ENCODE results near the gene CA10.

Gene CA10

DNA sequence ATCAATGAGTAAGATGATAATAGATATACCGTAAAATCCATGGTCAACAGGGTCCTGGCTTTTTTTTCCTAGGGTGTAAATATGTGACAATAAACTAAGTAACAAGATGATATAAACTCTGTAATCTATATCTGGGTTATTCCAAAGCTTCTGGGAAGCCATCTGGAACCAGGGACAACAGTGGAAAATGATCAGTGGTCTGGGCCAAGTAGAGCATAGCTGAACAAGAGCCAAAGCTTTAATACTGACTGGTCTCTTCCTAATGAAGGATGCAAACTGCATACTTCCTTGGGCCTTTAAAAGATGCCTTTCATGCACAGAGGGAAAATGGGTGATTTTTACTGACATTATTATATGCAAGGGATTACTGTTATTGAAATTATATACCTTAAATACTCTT, 8.9 kb downstream of the CA10 start:
- Mint-ChIP-seq H3K4me1 (peaks cover 28% of the 10 kb centered on the region), H3K9me3 (no peaks in the 10 kb centered on the region), H3K4me3 (no peak overlapping the region), H3K36me3 (ENCODE audit: low read depth) (no peaks in the 10 kb centered on the region), H3K27me3 (ENCODE audit: low read depth) (peaks cover 18% of the 10 kb centered on the region), H3K27ac (no peak overlapping the region)
- TF ChIP-seq, protein P1, sequence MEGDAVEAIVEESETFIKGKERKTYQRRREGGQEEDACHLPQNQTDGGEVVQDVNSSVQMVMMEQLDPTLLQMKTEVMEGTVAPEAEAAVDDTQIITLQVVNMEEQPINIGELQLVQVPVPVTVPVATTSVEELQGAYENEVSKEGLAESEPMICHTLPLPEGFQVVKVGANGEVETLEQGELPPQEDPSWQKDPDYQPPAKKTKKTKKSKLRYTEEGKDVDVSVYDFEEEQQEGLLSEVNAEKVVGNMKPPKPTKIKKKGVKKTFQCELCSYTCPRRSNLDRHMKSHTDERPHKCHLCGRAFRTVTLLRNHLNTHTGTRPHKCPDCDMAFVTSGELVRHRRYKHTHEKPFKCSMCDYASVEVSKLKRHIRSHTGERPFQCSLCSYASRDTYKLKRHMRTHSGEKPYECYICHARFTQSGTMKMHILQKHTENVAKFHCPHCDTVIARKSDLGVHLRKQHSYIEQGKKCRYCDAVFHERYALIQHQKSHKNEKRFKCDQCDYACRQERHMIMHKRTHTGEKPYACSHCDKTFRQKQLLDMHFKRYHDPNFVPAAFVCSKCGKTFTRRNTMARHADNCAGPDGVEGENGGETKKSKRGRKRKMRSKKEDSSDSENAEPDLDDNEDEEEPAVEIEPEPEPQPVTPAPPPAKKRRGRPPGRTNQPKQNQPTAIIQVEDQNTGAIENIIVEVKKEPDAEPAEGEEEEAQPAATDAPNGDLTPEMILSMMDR (IDR thresholded peaks at IDR 0.05; ENCODE audit: unreplicated experiment in 3 of 3): no peak

DNA sequence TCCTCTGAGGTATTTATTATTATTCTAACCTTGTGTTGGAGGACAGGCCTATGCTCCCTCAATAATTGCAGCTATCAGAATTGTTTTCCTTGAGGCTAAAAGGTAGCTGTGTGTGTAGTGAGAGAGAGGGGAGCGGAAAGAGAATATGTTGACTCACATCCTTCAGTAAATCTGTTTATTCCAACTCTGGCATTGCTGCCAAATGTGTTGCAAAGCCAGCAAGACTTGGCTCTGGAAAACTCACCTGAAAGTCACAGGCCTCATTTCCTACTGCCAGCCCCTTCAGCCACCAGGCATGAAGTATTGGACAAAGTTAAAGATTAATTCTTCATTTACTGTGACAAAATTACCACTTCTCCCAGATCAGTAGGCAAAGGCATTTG, 9.6 kb downstream of the CA10 start:
- Mint-ChIP-seq H3K9me3 (no peaks in the 10 kb centered on the region), H3K27ac (peak overlapping the region; percentile 48 to 84 (median 72)), H3K4me1 (peaks cover 28% of the 10 kb centered on the region), H3K4me3 (no peak overlapping the region), H3K36me3 (ENCODE audit: low read depth) (no peaks in the 10 kb centered on the region), H3K27me3 (ENCODE audit: low read depth) (peaks cover 12% of the 10 kb centered on the region)
- TF ChIP-seq, protein P1 (IDR thresholded peaks at IDR 0.05; ENCODE audit: unreplicated experiment in 3 of 3): no peak

DNA sequence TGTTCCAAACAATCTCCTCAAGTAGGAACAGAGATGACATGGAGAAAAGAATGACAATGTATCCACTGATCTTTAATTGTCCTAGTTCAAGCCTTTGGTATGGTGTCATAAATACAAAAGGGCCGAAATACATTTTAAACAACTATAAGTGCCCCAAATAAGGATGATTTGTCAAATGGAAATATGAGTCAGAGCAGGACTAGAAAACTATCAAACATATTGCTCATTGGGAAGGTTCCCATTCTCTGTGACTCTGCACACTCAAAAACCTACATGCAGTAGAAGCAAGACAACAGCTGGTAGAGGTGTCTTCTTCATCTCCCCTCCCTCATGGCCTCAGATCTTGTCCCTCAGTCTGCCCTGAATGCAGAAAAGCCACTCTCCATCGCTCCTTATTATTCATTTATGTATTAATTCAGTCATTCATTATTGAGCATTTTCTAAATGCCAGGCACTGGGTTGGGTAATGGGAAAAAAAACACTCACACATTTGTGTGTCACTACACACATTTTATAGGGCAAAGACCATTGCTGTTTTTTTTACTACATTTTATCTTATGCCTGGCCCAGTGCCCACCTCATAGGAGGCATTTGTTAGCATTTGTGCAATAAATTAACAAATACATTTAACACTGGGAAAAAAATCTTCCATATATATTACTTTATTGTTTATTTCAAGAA, 10.1 kb downstream of the CA10 start:
- peak overlapping the region; percentile 48 to 84 (median 72) for H3K27ac Mint-ChIP-seq
- TF ChIP-seq, protein P1 (IDR thresholded peaks at IDR 0.05; ENCODE audit: unreplicated experiment in 3 of 3): no peak
- H3K9me3 Mint-ChIP-seq: no peaks in the 10 kb centered on the region
- H3K4me3 Mint-ChIP-seq: no peak overlapping the region
- H3K4me1 Mint-ChIP-seq: peaks cover 28% of the 10 kb centered on the region
- H3K36me3 Mint-ChIP-seq (ENCODE audit: low read depth): no peaks in the 10 kb centered on the region
- H3K27me3 Mint-ChIP-seq (ENCODE audit: low read depth): peaks cover 12% of the 10 kb centered on the region

DNA sequence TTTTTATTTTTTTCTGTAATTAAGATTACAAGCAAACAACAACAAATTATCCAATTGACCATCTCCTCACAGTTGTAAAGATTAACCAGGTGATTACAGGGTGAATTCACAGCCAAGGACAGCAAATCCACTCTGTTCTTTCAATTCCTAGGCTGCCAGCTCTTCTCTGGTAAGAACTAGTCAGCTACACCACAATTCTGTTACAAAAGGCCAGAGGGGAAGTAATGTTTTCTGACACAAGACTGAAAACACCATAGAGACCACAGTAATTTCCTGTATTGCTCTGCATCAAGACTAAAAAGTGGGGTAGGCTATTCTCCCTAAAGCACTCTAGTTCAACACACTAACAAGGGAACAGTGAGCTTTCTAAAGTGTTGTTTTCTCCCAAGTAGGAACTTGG, 10.6 kb downstream of the CA10 start:
- TF ChIP-seq, protein P1 (IDR thresholded peaks at IDR 0.05; ENCODE audit: unreplicated experiment in 3 of 3): no peak
- Mint-ChIP-seq H3K27me3 (ENCODE audit: low read depth) (peaks cover 12% of the 10 kb centered on the region), H3K4me3 (no peak overlapping the region), H3K36me3 (ENCODE audit: low read depth) (no peaks in the 10 kb centered on the region), H3K9me3 (no peaks in the 10 kb centered on the region), H3K27ac (peak overlapping the region in 1 of 3 experiments; percentile 84), H3K4me1 (peaks cover 28% of the 10 kb centered on the region)

GRCh38 chr17:52147431-52147830, 11.1 kb downstream of the CA10 start:
- no peaks in the 10 kb centered on the region for H3K36me3 Mint-ChIP-seq (ENCODE audit: low read depth)
- TF ChIP-seq, protein P1 (IDR thresholded peaks at IDR 0.05; ENCODE audit: unreplicated experiment in 3 of 3): no peak
- H3K9me3 Mint-ChIP-seq: no peaks in the 10 kb centered on the region
- no peak overlapping the region for H3K4me3 Mint-ChIP-seq
- H3K27me3 Mint-ChIP-seq (ENCODE audit: low read depth): peaks cover 11% of the 10 kb centered on the region
- peaks cover 28% of the 10 kb centered on the region for H3K4me1 Mint-ChIP-seq
- peak overlapping the region in 1 of 3 experiments; percentile 84 for H3K27ac Mint-ChIP-seq

DNA sequence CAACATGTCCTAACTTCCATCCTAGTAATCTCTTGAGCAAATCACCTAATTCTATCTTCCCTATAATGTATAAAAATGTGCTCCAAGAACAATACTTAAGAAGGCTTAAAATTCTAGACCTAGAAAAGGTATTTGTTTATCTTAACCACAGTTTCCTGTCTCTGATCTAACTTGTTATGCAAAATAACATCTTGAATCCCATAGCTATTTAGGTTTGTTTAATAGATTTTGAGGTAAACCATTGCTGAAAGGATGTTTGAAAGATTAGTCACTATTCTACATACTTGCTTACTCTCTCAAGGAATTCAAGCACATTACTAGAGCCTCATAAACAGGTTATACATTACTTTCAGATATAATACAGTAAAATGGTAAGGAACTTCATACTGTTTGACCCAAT, 13.0 kb downstream of the CA10 start:
- TF ChIP-seq, protein P1 (IDR thresholded peaks at IDR 0.05; ENCODE audit: unreplicated experiment in 3 of 3): no peak
- Mint-ChIP-seq H3K9me3 (no peaks in the 10 kb centered on the region), H3K4me1 (peaks cover 28% of the 10 kb centered on the region), H3K27ac (no peak overlapping the region), H3K4me3 (no peak overlapping the region), H3K36me3 (ENCODE audit: low read depth) (no peaks in the 10 kb centered on the region), H3K27me3 (ENCODE audit: low read depth) (peaks cover 14% of the 10 kb centered on the region)
